GM23248 (cell line): ENCODE data around the gene BCR. TPM values are rescaled to one million over a fixed set of nuclear protein-coding genes. Genes with fewer than 3 reads are reported as not detected.

ENCODE experiments used
- DNase-seq: peaks from one replicate; pipeline ENCODE4 v3.0.0-alpha.2; 2015
- H2AFZ ChIP-seq: fragments of 200-600 bp; sonication (generic); 2 replicates; pipeline ENCODE4 v1.6.1; 2016; ENCODE audit warnings: antibody characterized with exemption
- H3F3A ChIP-seq: fragments of 200-600 bp; sonication (generic); 2 replicates; pipeline ENCODE4 v1.6.1; 2016; ENCODE audit warnings: mild to moderate bottlenecking, antibody characterized with exemption, mixed run types; ENCODE audit not compliant: insufficient read depth
- H3K27ac ChIP-seq: fragments of 200-600 bp; sonication (generic); 2 replicates; pipeline ENCODE4 v1.5.1; 2016; ENCODE audit warnings: mild to moderate bottlenecking
- H3K27me3 ChIP-seq: fragments of 200-600 bp; sonication (generic); replicated peaks from 2 replicates; pipeline ENCODE4 v1.6.1; 2016; ENCODE audit warnings: mild to moderate bottlenecking; ENCODE audit not compliant: insufficient read depth
- H3K36me3 ChIP-seq: fragments of 200-600 bp; sonication (generic); 2 replicates; pipeline ENCODE4 v1.6.1; 2016; ENCODE audit warnings: low read depth, mild to moderate bottlenecking
- H3K4me1 ChIP-seq: fragments of 200-600 bp; sonication (generic); 2 replicates; pipeline ENCODE4 v1.6.1; 2016; ENCODE audit warnings: mild to moderate bottlenecking; ENCODE audit not compliant: insufficient read depth
- H3K4me2 ChIP-seq: fragments of 200-600 bp; sonication (generic); one replicate; pipeline ENCODE4 v1.6.1; 2016; ENCODE audit warnings: mild to moderate bottlenecking; ENCODE audit not compliant: unreplicated experiment
- H3K4me3 ChIP-seq: fragments of 200-600 bp; sonication (generic); 2 replicates; pipeline ENCODE4 v1.5.1; 2016; ENCODE audit warnings: mild to moderate bottlenecking
- H3K79me2 ChIP-seq: fragments of 200-600 bp; sonication (generic); 2 replicates; pipeline ENCODE4 v1.6.1; 2016; ENCODE audit warnings: mild to moderate bottlenecking; ENCODE audit not compliant: insufficient read depth
- H3K9ac ChIP-seq: fragments of 200-600 bp; sonication (generic); 2 replicates; pipeline ENCODE4 v1.6.1; 2016; ENCODE audit warnings: mild to moderate bottlenecking
- H3K9me2 ChIP-seq: fragments of 200-600 bp; sonication (generic); 2 replicates; pipeline ENCODE4 v1.6.1; 2016; ENCODE audit warnings: mixed run types, mild to moderate bottlenecking, moderate library complexity; ENCODE audit not compliant: insufficient read depth
- H3K9me3 ChIP-seq: fragments of 200-600 bp; sonication (generic); one replicate; pipeline ENCODE4 v1.6.1; 2017; ENCODE audit warnings: low read depth
- H4K20me1 ChIP-seq: fragments of 200-600 bp; sonication (generic); 2 replicates; pipeline ENCODE4 v1.6.0; 2016; ENCODE audit not compliant: insufficient read depth
- EZH2 ChIP-seq: fragments of 200-600 bp; sonication (generic); IDR thresholded peaks from 2 replicates; pipeline ENCODE4 v1.6.1; 2018; ENCODE audit warnings: antibody characterized with exemption, mild to moderate bottlenecking; ENCODE audit not compliant: insufficient read depth, poor library complexity, severe bottlenecking
- EZH2phosphoT487 ChIP-seq: fragments of 200-600 bp; sonication (generic); IDR thresholded peaks from 2 replicates; pipeline ENCODE4 v1.6.1; 2018; ENCODE audit warnings: antibody characterized with exemption, moderate library complexity, mild to moderate bottlenecking, low read depth; ENCODE audit not compliant: insufficient read depth
- WGBS, 2 experiments: methylation state at CpG; one replicate each; pipeline ENCODE4 v1.1.6; 2015 to 2017; ENCODE audit warnings: low lambda C conversion rate in 2 of 2, low coverage in 1 of 2; ENCODE audit errors: missing lambda C conversion rate in 2 of 2; 5-methylcytosine and 5-hydroxymethylcytosine counted together
- in situ Hi-C: fragments of 300-500 bp; cut with MboI; formaldehyde crosslinking; loops from 2 replicates; pipeline ENCODE4 v1.15.0; 2020
- polyA plus RNA-seq: library from polyadenylated mRNA; unstranded; fragments of >200 nt; fragmentation: Nextera tagmentation; extraction: Ambion mirVana; gene quantifications from 2 replicates; pipeline ENCODE4 v1.2.1, GENCODE V29; 2016
- total RNA-seq: library from RNA; depleted of rRNA; stranded (reverse); fragments of >200 nt; shearing (Covaris generic); gene quantifications from 2 replicates; pipeline ENCODE4 v1.2.3, GENCODE V29; 2014; rRNA removed

The BCR gene
- 30.0 and 30.6 TPM in 2 replicates for total RNA-seq
- 3.3 and 4.7 TPM in 2 replicates for polyA plus RNA-seq

DNA sequence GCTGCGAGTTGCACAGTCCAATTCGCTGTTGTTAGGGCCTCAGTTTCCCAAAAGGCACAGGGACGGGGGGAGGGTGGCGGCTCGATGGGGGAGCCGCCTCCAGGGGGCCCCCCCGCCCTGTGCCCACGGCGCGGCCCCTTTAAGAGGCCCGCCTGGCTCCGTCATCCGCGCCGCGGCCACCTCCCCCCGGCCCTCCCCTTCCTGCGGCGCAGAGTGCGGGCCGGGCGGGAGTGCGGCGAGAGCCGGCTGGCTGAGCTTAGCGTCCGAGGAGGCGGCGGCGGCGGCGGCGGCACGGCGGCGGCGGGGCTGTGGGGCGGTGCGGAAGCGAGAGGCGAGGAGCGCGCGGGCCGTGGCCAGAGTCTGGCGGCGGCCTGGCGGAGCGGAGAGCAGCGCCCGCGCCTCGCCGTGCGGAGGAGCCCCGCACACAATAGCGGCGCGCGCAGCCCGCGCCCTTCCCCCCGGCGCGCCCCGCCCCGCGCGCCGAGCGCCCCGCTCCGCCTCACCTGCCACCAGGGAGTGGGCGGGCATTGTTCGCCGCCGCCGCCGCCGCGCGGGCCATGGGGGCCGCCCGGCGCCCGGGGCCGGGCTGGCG lies at the start of gene BCR:
Gene BCR, plus strand, starts transcription at position 209 of the 592 bp plus-strand sequence. CDS start 452 bp downstream, outside the sequence.
- DNase-seq = peak; percentile 88
- peaks cover 22% of the 10 kb centered on the region for H3K4me1 ChIP-seq
- TF ChIP-seq EZH2phosphoT487 (no peak), EZH2 (no peak)
- H3K27ac ChIP-seq = no peak within 1 kb of the TSS
- H3K79me2 ChIP-seq = peaks cover 42% of the 10 kb centered on the region
- H2AFZ ChIP-seq = peak within 1 kb of the TSS; percentile 93
- peak within 1 kb of the TSS; percentile 66 for H3K9ac ChIP-seq
- peaks cover 8% of the 10 kb centered on the region; the same call in 1 of the 2 replicates for H3F3A ChIP-seq
- peak within 1 kb of the TSS; percentile 80 for H3K4me2 ChIP-seq
- H3K27me3 ChIP-seq = no peaks in the 10 kb centered on the region
- no peaks in the 10 kb centered on the region for H3K9me3 ChIP-seq
- in situ Hi-C loops = loop anchor here (25.0 kb wide), 1 partner anchor 357 kb away; no protein-coding TSS in a partner anchor
- H3K9me2 ChIP-seq = no peaks in the 10 kb centered on the region
- H3K4me3 ChIP-seq = peak within 1 kb of the TSS; percentile 72
- H4K20me1 ChIP-seq = no peaks in the 10 kb centered on the region
- no peaks in the 10 kb centered on the region for H3K36me3 ChIP-seq
- 0 to 1% methylated on average over 2 to 52 of the region's 88 CpGs for WGBS, 2 experiments

DNA sequence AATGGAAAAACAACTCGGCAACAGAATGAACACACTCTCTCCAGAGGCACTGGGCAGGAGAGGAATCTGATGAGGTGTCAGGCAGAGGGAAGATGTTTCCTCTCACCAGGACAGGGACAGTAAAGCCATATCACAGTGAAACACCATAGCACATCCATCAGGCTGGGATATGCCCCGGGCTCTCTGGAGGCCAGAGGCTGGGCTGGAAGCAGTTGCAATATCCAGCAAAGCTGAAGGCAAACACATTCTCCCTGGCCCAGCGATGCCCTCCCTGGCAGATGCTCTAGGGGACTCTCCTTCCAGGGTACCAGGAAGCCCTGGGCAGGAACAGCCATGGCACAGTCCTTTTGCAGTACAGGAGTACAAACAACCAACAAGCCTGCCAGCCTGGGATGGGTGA lies 49.6 kb upstream of the BCR start:
- H3F3A ChIP-seq = no peaks in the 10 kb centered on the region
- no peaks in the 10 kb centered on the region for H3K36me3 ChIP-seq
- no peaks in the 10 kb centered on the region for H3K27me3 ChIP-seq
- H3K4me2 ChIP-seq = no peak overlapping the region
- no peaks in the 10 kb centered on the region for H3K9me3 ChIP-seq
- no peak overlapping the region for H3K4me3 ChIP-seq
- no peaks in the 10 kb centered on the region for H3K79me2 ChIP-seq
- H3K9ac ChIP-seq = no peak overlapping the region
- no peaks in the 10 kb centered on the region for H3K4me1 ChIP-seq
- no peak overlapping the region for H3K27ac ChIP-seq
- TF ChIP-seq EZH2 (no peak), EZH2phosphoT487 (no peak)
- H2AFZ ChIP-seq = no peak overlapping the region
- no peaks in the 10 kb centered on the region for H4K20me1 ChIP-seq
- in situ Hi-C loops = no loop called here
- 45 to 46% methylated on average over 3 of the region's 3 CpGs for WGBS, 2 experiments
- DNase-seq = no peak
- no peaks in the 10 kb centered on the region for H3K9me2 ChIP-seq

DNA sequence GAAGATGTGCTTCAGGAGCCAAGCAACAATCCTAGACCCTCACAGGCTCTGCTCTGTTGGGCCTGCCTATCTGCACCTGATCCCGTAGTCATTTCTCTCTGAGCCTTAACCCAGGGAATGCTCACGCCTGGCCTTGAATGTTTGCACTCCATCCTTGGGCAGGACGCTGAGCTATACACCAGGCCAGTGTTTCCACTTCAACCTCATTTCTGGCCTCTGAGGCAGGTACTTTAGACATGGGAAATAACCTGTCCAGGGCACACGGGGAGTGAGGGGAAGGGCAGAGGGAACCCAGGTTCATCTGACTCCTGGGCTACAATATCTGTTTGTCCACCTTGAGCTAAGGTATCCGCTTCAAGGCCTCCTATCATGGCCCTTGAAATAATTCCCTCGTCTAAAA lies 48.4 kb upstream of the BCR start:
- no peak overlapping the region for H2AFZ ChIP-seq
- WGBS, 2 experiments = 43 to 44% methylated on average over 6 of the region's 6 CpGs
- H3K27ac ChIP-seq = no peak overlapping the region
- H3K9me3 ChIP-seq = no peaks in the 10 kb centered on the region
- no peaks in the 10 kb centered on the region for H3K4me1 ChIP-seq
- no peak for DNase-seq
- no peak overlapping the region for H3K9ac ChIP-seq
- no peaks in the 10 kb centered on the region for H4K20me1 ChIP-seq
- no peaks in the 10 kb centered on the region for H3F3A ChIP-seq
- no peaks in the 10 kb centered on the region for H3K9me2 ChIP-seq
- in situ Hi-C loops = no loop called here
- H3K4me2 ChIP-seq = no peak overlapping the region
- no peaks in the 10 kb centered on the region for H3K79me2 ChIP-seq
- H3K4me3 ChIP-seq = no peak overlapping the region
- TF ChIP-seq EZH2phosphoT487 = no peak
- TF ChIP-seq EZH2 = no peak
- no peaks in the 10 kb centered on the region for H3K27me3 ChIP-seq
- H3K36me3 ChIP-seq = no peaks in the 10 kb centered on the region

DNA sequence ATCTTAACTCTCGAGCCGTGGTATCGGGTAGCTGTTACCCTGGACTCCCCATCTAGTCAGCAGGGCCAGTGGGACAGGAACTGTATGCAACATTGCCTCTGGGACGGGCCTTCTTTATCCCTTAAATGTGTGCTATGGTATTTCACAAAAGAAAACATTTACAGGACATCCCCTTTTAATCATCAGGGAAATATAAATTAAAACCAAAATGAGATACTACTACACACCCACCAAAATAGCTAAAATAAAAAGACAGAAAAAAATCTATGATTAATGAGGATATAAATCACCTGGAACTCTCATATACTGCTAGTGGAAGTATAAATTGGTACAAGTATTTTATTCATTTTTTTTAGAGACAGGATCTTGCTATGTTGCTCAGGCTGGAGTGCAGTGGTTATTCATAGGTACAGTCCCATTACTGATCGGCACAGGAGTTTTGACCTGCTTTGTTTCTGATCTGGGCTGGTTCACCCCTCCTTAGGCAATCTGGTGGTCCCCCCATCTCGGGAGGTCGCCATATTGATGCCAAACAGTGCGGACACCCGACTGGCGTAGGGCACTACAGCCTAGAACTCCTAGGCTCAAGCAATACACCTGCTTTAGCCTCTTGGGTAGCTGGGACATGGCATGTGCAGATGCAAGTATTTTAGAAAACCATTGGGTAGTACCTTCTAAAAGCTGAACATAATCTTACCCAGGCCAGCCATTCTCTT lies 47.8 kb upstream of the BCR start:
- DNase-seq = no peak
- Histone ChIP-seq H3K79me2 (no peaks in the 10 kb centered on the region), H3K36me3 (no peaks in the 10 kb centered on the region), H3K9me2 (no peaks in the 10 kb centered on the region), H4K20me1 (no peaks in the 10 kb centered on the region), H3K4me1 (no peaks in the 10 kb centered on the region), H3K4me2 (no peak overlapping the region), H3K9ac (no peak overlapping the region), H2AFZ (no peak overlapping the region), H3F3A (no peaks in the 10 kb centered on the region), H3K4me3 (no peak overlapping the region), H3K27me3 (no peaks in the 10 kb centered on the region), H3K9me3 (no peaks in the 10 kb centered on the region), H3K27ac (no peak overlapping the region)
- WGBS, 2 experiments = 58 to 60% methylated on average over 10 of the region's 10 CpGs
- in situ Hi-C loops = no loop called here
- no peak for TF ChIP-seq EZH2phosphoT487
- TF ChIP-seq EZH2 = no peak
